Measurements from ENCODE around the gene ABCA10. TPM values are rescaled to one million over a fixed set of nuclear protein-coding genes. Genes with fewer than 3 reads are reported as not detected.
A peak's percentile ranks its signal among the peaks of the same experiment; 100 is the strongest.

ABCA10 gene
- total and polyA plus RNA-seq, 2 of the 13 experiments (the other 11 are each of a cell fraction or from before 2014, with no cell fraction given): 0.02 to 0.08 TPM

DNA sequence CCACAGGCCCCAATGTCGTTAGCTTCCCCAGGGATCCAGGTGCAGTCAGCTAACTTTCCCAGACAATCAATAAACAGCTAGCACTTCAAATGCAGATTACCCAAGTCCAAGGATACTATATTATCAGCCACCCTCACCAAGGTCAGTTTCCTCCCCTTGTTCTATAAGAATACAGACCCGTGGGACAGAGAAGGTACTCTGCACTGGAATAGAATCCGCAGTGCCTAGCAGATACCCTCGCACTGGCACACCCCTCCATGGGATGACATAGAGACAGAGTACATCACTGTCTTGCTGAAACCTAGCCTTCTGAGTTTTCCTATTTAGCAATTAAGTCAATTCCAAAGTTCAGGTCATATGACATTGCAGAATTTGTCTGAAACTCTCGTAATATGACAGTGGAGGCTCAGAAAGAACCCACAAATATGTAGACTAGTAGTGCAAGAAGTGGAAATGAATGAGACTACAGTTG lies 40.0 kb upstream of the ABCA10 start (continued):
- TF ChIP-seq, protein P1, sequence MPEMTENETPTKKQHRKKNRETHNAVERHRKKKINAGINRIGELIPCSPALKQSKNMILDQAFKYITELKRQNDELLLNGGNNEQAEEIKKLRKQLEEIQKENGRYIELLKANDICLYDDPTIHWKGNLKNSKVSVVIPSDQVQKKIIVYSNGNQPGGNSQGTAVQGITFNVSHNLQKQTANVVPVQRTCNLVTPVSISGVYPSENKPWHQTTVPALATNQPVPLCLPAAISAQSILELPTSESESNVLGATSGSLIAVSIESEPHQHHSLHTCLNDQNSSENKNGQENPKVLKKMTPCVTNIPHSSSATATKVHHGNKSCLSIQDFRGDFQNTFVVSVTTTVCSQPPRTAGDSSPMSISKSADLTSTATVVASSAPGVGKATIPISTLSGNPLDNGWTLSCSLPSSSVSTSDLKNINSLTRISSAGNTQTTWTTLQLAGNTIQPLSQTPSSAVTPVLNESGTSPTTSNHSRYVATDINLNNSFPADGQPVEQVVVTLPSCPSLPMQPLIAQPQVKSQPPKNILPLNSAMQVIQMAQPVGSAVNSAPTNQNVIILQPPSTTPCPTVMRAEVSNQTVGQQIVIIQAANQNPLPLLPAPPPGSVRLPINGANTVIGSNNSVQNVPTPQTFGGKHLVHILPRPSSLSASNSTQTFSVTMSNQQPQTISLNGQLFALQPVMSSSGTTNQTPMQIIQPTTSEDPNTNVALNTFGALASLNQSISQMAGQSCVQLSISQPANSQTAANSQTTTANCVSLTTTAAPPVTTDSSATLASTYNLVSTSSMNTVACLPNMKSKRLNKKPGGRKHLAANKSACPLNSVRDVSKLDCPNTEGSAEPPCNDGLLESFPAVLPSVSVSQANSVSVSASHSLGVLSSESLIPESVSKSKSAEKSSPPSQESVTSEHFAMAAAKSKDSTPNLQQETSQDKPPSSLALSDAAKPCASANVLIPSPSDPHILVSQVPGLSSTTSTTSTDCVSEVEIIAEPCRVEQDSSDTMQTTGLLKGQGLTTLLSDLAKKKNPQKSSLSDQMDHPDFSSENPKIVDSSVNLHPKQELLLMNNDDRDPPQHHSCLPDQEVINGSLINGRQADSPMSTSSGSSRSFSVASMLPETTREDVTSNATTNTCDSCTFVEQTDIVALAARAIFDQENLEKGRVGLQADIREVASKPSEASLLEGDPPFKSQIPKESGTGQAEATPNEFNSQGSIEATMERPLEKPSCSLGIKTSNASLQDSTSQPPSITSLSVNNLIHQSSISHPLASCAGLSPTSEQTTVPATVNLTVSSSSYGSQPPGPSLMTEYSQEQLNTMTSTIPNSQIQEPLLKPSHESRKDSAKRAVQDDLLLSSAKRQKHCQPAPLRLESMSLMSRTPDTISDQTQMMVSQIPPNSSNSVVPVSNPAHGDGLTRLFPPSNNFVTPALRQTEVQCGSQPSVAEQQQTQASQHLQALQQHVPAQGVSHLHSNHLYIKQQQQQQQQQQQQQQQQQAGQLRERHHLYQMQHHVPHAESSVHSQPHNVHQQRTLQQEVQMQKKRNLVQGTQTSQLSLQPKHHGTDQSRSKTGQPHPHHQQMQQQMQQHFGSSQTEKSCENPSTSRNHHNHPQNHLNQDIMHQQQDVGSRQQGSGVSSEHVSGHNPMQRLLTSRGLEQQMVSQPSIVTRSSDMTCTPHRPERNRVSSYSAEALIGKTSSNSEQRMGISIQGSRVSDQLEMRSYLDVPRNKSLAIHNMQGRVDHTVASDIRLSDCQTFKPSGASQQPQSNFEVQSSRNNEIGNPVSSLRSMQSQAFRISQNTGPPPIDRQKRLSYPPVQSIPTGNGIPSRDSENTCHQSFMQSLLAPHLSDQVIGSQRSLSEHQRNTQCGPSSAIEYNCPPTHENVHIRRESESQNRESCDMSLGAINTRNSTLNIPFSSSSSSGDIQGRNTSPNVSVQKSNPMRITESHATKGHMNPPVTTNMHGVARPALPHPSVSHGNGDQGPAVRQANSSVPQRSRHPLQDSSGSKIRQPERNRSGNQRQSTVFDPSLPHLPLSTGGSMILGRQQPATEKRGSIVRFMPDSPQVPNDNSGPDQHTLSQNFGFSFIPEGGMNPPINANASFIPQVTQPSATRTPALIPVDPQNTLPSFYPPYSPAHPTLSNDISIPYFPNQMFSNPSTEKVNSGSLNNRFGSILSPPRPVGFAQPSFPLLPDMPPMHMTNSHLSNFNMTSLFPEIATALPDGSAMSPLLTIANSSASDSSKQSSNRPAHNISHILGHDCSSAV (CRISPR knock-in tag; IDR thresholded peaks at IDR 0.05; ENCODE audit: borderline replicate concordance): no peak
- TF ChIP-seq MBNL3 (CRISPR knock-in tag; conservative IDR thresholded peaks at IDR 0.05) (no peak), SALL2 (CRISPR knock-in tag; IDR thresholded peaks at IDR 0.05) (no peak), ZNF614 (CRISPR knock-in tag; IDR thresholded peaks at IDR 0.05; ENCODE audit: borderline replicate concordance) (peak; percentile 79), FOXP1 (IDR thresholded peaks at IDR 0.05) (no peak), FOXP1 (CRISPR knock-in tag; IDR thresholded peaks at IDR 0.05) (peak; percentile 43; the same call in 1 of the 2 replicates), ZNF441 (CRISPR knock-in tag; IDR thresholded peaks at IDR 0.05; ENCODE audit: borderline replicate concordance) (no peak), ZNF335 (CRISPR knock-in tag; IDR thresholded peaks at IDR 0.05) (no peak), ZNF337 (CRISPR knock-in tag; IDR thresholded peaks at IDR 0.05; ENCODE audit: borderline replicate concordance, low read depth) (no peak), MIER2 (CRISPR knock-in tag; IDR thresholded peaks at IDR 0.05) (no peak), ZBTB8A (CRISPR knock-in tag; IDR thresholded peaks at IDR 0.05; ENCODE audit: borderline replicate concordance, low read depth) (no peak), ZNF629 (CRISPR knock-in tag; conservative IDR thresholded peaks at IDR 0.05) (0 out of 2 replicates have a peak, but pooled peaks have one; percentile 9)
- TF ChIP-seq, protein P2, sequence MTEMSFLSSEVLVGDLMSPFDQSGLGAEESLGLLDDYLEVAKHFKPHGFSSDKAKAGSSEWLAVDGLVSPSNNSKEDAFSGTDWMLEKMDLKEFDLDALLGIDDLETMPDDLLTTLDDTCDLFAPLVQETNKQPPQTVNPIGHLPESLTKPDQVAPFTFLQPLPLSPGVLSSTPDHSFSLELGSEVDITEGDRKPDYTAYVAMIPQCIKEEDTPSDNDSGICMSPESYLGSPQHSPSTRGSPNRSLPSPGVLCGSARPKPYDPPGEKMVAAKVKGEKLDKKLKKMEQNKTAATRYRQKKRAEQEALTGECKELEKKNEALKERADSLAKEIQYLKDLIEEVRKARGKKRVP (CRISPR knock-in tag; IDR thresholded peaks at IDR 0.05): peak in 1 of 2 experiments; percentile 87; a peak in 2 of 4 replicates
- TF ChIP-seq, protein P3, sequence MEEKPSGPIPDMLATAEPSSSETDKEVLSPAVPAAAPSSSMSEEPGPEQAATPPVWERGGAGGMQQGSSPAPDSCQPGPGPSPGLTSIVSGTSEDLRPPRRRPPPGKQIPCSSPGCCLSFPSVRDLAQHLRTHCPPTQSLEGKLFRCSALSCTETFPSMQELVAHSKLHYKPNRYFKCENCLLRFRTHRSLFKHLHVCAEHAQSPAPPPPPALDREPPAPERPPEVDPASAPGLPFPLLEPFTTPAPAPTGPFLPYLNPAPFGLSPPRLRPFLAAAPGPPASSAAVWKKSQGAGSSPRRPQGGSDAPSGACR (CRISPR knock-in tag; IDR thresholded peaks at IDR 0.05): 0 out of 2 replicates have a peak, but pooled peaks have one; percentile 39
- TF ChIP-seq, protein P4, sequence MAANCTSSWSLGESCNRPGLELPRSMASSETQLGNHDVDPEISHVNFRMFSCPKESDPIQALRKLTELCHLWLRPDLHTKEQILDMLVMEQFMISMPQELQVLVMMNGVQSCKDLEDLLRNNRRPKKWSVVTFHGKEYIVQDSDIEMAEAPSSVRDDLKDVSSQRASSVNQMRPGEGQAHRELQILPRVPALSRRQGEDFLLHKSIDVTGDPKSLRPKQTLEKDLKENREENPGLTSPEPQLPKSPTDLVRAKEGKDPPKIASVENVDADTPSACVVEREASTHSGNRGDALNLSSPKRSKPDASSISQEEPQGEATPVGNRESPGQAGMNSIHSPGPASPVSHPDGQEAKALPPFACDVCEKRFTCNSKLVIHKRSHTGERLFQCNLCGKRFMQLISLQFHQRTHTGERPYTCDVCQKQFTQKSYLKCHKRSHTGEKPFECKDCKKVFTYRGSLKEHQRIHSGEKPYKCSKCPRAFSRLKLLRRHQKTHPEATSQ (CRISPR knock-in tag; IDR thresholded peaks at IDR 0.05; ENCODE audit: borderline replicate concordance): no peak
- TF ChIP-seq, protein P5, sequence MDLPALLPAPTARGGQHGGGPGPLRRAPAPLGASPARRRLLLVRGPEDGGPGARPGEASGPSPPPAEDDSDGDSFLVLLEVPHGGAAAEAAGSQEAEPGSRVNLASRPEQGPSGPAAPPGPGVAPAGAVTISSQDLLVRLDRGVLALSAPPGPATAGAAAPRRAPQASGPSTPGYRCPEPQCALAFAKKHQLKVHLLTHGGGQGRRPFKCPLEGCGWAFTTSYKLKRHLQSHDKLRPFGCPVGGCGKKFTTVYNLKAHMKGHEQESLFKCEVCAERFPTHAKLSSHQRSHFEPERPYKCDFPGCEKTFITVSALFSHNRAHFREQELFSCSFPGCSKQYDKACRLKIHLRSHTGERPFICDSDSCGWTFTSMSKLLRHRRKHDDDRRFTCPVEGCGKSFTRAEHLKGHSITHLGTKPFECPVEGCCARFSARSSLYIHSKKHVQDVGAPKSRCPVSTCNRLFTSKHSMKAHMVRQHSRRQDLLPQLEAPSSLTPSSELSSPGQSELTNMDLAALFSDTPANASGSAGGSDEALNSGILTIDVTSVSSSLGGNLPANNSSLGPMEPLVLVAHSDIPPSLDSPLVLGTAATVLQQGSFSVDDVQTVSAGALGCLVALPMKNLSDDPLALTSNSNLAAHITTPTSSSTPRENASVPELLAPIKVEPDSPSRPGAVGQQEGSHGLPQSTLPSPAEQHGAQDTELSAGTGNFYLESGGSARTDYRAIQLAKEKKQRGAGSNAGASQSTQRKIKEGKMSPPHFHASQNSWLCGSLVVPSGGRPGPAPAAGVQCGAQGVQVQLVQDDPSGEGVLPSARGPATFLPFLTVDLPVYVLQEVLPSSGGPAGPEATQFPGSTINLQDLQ (CRISPR knock-in tag; IDR thresholded peaks at IDR 0.05): no peak
